GM19328 (cell line): Measurements from ENCODE around the gene DPP8.
"Not testable (repeated sequence)": the region's sequence is repeated elsewhere in the genome, so short reads cannot be mapped to it uniquely, and the experiment has no call there.

Source experiments
- ATAC-seq: cut with Tn5 transposase; IDR thresholded peaks from one replicate; pipeline ENCODE4 v1.9.1; 2021; ENCODE audit warnings: mild to moderate bottlenecking, moderate library complexity; ENCODE audit not compliant: unreplicated experiment

DPP8 gene

DNA sequence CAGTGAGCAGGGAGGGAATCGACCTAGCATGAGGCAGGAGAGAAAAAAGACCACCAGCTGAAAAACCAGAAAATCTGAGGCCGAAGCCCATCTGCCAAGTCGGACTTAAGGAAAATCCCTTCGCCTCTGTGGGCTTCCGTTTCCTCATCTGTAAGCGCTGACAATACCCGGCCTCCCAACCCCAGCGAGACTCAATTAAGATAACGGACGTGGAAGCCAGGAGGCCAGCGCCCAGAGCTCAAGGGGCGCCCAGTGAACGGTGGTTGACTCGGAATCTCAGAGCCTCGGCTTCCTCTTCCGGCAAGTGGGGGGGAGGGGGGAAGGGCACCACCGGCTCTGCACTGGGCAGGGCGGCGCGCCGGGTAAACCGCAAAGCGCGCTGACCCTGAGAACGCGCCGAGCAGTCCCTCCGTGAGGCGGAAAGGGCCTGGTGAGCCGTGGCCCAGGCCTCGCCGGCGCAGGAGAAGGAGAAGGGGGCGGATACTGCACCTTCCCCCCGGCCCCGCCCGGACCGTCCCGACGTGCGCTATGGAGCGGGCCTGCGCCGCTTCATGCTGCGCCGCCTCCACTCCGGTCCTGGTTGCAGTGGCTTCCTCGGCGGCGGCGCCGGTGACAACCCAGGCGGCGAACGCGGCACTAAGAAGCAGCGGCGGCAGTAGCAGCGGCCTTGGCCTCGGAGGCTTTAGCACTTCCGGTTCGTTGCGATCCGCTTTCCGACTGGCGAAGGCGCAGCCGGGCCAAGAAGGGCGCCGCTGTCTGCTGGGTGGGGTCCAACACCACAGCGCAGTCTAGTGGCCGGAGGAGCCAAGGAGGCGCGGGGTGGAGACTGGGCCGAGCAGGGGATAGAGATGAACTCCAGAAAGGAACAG, at the start of gene DPP8:
Gene DPP8 (minus strand): TSS at position 693 of the 869 bp plus-strand sequence. CDS start 5,136 bp downstream, outside the sequence.
- ATAC-seq: peak; percentile 89

DNA sequence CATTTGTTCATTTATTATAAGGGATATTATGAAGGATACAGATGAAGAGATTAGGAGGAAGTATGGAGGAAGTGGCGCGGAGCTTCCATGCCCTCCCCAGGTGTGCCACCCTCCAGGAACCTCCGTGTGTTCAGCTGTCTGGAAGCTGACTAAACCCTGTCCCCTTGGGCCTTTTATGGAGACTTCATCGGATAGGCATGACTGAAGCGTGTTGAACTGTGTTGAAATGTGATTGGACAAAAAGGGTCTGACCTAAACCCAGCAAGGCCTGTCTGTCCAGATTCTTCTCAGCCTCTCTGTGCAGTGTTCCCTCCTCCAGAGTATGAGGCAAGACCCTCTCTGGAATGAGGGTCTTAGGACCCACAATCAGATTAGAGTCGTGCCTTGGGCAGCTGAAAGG, 44.4 kb upstream of the DPP8 start:
- ATAC-seq: no peak

DNA sequence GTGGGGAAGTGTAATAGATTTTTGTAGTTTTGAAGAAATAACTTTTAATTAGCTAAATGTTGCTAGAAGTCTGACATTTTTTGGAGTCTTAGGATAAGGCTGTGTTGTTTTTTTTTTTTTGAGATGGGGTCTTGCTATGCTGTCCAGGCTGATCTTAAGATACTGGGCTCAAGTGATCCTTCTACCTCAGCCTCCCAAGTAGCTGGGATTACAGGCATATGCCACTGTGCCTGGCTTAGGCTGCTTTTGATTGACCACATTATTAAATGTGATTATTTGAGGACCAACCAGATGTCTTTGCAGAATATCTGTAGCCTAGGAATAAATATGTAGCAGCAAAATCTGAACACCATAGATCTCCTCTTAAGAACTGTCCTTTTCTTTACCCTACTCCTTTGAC, 42.5 kb upstream of the DPP8 start:
- ATAC-seq: no peak

DNA sequence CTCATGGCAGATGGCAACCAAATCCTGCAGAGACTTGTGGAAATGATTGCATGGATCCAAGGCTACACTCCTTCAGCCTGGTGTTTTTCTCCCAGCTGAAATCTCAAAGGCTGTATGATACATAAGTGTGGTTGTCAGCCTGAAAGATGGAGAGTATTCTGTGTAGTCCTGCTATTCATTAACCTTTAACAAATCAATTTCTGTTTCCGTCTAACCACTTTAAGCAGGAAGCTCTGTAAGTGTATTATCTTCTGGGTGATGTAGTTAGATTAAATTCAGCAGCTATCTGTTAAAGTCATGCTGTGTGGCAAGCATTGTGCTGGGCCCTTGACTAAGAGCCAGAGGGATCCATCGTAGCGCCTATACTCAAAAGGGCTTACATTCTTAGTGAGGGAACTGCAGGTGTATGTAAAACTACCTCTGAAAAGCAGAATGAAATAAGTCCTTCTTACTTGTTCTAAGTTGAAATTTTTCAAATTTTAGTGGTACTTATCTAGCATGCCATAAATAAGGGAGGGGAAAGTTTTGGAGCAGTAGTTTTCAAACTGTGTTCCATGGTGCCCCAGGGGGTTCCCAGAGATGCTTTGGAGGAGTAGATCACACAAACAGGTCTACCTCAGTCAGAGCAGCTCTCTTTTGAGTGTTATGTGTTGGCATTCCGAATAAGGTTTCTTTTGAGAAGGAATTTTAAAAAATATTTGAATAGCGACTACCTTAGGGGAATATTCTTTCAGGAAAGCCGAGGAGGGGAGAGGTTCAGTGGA, 41.7 kb upstream of the DPP8 start:
- no peak for ATAC-seq

DNA sequence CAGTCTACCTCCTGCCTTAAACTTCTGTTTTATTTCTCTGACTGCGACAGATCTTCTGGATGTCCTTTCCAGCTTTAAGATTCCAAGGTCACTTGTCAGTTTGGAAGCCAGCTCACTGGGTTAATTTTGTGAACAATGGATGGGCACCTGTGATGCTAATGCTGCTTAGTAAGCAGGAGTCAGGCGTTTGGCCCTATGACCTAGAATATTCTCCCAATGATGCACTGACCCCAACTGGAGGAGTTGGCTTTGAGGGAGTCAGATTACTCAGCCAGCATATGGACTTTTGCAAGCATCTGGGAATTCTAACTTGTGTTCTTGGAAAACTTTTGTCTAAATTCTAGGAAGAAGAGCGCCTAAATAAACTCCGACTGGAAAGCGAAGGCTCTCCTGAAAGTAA, 40.8 kb upstream of the DPP8 start:
- no peak for ATAC-seq

DNA sequence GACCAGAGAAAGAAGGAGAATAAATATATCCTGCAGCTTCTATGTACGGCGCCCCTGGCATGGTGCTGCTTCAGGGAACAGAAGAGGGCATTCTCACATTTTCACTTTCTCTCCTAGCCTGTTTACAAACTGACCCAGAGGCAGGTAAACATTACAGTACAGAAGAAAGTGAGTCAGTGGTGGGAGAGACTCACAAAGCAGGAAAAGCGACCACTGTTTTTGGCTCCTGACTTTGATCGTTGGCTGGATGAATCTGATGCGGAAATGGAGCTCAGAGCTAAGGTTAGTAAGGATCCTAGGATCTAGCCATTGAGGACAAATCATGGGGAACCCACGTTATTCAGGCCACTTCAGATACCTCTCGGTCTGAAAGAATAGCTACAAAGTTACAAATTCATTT, 39.1 kb upstream of the DPP8 start:
- ATAC-seq: no peak

DNA sequence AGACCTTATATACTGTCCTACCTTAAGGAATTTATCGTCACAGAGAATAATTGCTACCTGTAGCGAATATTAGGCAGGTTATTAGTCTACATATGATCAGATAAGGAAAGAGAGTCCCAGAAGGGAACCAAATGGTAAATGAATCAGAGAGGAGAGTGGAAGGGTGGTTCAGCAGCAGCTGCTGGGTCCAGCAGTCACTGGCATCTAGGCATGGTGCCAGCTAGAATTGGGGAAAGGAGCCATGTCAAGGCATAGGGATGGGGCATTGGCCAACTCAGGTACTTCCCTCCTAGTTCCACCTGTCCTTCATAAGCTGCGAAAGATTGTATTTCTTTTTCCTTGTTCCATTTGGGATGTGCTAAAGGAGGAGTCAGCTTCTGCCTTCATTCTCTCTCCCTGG, 36.2 kb upstream of the DPP8 start:
- no peak for ATAC-seq

DNA sequence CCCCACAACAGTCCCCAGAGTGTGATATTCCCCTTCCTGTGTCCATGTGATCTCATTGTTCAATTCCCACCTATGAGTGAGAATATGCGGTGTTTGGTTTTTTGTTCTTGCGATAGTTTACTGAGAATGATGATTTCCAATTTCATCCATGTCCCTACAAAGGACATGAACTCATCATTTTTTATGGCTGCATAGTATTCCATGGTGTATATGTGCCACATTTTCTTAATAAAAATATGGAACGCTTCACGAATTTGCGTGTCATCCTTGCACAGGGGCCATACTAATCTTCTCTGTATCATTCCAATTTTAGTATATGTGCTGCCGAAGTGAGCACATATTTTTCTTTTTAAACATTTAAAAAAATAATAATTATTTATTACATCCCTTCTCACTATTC, 35.4 kb upstream of the DPP8 start:
- not testable (repeated sequence) for ATAC-seq

DNA sequence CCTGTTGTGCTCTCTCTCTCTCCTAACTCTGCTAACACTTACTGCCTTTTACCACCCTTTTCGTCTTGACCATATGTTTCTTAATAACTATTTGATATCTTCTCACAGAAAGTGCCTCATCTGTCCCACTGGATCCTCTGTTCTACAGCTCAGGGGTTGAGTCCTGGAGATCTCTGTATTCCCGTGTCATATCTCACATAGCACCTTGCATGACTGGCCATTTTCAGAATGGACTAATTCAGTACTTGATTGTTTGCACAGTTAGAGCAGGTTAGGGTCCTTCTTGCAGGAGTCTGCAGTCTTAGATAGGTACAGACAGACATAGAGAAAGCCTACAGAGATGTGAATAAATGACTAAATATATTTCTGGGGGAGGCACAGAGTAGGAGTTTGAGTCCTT, 33.7 kb upstream of the DPP8 start:
- ATAC-seq: no peak

DNA sequence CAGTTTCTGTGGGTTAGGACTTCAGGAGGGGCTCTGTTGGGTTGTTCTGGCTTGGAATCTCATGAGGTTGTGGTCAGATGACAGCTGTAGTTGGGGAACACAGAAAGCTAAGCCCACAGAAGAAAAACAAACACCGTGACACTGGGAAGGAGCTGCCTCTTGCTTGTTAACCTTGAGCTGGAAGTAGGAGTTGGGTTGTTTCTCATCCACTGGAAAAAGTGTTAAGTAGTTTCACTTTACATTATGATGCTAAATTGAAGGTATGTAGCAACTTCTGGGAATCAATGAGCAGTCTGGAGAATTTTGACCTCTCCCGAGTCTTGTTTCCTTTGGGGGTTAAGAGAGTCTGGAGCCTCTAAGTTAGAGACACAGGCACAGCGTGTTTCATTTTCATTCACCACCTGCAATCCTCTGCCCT, 33.2 kb upstream of the DPP8 start:
- no peak for ATAC-seq

DNA sequence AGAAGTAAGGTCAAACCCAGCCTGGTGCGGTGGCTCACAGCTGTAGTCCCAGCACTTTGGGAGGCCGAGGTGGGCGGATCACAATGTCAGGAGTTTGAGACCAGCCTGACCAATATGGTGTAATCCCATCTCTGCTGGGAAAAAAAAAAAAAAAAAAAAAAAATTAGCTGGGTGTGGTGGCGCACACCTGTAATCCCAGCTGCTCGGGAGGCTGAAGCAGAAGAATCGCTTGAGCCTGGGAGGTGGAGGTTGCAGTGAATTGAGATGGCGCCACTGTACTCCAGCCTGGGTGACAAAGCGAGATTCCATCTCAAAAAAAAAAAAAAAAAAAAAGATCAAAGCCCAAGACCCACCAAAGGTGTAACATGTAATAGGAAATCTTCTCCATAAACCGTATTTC, 31.8 kb upstream of the DPP8 start:
- not testable (repeated sequence) for ATAC-seq

DNA sequence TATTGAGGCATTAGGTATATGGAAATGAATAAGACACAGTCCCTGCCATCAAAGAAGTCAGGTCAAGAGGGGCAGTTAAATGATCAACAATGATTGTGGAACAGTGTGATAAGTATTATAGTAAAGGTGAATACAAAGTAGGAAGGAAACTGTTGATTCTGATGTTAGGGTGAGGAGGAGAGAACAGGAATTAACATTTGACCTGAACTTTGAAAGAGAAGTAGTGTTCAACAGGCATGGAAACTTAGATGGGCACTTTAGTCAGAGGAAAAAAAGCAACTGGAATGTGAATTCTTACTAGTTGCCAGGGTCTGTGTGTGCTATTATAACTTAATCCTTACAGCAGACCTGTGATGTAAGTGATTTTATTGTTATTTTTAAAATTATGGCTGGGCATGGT, 30.4 kb upstream of the DPP8 start:
- ATAC-seq: no peak

DNA sequence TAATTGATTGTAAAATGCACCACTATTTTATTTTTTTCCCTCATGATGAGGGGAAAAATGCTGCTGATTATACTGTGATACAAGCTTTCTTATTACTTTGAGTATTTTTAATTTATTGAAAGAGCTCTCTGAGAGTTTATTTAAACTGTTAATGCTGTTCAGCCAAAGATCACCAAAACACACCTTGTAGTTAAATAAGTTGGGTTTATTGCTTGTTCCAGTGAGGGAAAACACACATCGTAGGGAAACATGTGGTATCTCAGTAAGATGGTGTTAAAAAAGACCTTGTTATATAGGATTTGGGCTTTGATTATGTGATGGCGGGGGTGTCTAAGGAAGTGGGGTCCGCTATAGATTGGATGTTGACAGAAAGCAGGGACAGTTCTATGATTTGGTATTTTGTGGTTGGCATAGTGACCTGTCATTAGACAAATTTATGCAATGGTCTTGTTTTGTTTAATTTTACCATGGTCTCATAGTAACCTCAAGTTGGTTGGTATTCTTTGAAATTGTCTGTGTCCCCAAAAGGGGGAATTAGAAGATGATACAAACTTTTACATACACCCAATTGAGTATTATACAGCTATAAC, 23.8 kb upstream of the DPP8 start:
- no peak for ATAC-seq

DNA sequence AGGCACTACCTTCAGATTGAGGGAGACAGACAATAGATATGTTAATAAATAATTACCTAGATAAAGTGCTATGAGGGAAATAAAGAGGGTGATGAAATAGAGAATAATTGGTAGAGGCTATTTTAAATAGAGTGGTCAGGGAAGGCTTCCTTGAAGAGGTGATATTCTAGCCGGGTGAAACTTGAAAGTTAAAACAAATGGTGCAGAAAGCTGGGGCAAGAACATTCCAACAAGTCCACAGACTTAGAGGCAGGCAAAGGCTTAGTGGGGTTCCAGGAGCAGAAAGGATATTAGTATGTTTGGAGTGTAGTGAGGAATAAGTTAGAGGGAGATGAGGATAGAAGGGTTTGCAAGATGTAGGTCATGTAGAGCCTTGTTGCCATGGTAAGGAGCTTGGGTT, 22.8 kb upstream of the DPP8 start:
- ATAC-seq: no peak

DNA sequence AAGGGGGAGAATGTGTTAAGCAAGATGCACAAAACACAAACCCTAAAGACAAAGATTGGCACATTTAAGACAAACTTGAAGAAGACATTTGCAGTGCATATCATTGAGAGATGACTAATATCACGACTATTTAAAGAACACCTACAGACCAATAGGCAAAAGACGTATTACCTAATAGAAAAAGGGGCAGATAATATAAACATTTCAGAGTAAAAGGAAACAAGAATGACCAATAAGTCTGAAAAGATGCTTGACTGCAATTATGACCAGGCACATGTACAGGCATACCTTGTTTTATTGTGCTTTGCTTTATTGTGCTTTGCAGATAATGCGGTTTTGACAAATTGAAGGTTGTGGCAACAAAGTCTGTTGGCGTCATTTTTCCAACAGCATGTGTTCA, 17.7 kb upstream of the DPP8 start:
- no peak for ATAC-seq

DNA sequence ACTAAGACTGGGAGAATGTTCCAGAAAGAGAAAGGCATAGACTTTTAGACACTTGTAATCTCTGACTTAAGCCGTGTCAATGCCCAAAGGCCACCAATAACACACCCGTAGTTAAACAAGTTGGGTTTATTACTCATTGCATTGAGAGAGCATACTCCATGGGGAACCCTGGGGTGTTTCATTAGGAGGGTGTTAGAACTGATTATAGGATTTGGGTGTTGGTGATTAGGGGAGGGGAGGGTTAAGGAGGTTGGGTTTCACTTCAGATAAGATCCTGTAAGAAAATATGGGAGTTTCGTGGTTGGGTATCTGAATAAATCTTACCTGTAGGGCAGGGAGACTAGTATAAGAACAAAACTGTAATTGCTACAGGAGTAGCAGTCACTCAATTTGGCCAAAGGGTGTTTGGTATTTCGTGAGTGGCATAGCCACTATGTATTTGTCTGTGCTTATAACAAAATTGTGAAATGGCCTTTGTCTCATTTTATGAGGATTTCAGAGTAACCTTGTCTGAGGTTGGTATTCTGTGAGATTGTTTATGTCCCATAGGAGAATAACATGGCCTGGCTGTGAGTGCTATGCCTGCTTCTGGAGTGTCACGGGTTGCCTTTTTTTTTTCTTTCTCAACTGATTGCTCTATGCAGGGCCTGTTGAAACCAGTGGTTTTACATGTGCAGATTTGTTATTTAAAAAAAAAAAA, 15.7 kb upstream of the DPP8 start:
- ATAC-seq: no peak

DNA sequence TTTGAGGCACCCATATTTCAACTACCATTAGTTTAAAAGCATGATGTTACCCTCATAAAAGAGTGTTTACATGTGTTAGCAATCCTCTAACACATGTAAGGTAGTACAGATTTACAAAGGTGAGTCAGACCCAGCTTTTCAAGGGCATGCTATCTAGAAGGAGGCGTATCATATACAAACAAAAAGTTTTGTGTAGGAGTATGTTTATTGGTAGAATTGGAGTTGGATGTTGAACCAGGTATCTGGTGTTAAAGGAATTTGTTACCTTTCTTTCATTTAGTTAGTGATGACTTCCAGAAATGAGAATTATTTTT, 15.2 kb upstream of the DPP8 start:
- no peak for ATAC-seq

DNA sequence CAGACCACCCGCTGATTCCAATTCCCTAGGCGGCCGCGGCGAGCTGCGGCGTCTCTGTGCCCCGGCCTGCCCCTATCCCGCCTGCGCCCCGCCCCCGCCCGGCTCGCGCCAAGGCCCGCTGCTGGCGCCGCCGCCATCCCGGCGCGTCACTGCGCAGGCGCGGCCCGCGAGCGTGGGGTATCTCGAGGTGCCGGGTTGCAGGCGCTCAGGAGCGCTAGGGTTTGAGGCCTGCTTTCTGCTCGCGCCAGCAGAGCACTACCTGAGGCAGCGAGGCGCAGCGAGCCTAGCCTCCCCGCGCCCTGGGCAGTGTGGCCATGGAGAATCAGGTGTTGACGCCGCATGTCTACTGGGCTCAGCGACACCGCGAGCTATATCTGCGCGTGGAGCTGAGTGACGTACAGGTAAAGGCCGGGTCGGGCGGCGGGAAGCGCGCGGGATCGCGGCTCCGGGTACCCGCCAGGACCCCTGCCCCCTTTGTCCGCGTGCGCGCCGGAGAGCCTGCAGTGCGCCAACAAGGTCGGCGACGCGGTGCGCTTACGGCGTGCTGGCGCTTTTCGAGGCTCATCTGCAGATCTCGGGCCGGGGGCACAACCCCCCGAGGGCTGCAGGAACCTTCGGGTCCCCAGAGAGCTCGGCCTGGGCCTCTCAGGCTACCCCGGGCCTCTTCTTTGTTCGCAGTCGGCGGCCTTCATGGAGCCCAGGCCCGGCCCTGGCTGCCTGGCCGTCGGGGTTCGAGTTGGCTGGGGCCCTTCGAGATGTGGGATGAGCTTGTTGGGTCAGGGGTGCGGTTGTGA, 13.0 kb upstream of the DPP8 start, which contains the start of gene HACD3:
Gene HACD3 (plus strand): TSS at position 146 of the 794 bp plus-strand sequence. CDS start 169 bp downstream, at position 315.
- ATAC-seq: peak; percentile 64

DNA sequence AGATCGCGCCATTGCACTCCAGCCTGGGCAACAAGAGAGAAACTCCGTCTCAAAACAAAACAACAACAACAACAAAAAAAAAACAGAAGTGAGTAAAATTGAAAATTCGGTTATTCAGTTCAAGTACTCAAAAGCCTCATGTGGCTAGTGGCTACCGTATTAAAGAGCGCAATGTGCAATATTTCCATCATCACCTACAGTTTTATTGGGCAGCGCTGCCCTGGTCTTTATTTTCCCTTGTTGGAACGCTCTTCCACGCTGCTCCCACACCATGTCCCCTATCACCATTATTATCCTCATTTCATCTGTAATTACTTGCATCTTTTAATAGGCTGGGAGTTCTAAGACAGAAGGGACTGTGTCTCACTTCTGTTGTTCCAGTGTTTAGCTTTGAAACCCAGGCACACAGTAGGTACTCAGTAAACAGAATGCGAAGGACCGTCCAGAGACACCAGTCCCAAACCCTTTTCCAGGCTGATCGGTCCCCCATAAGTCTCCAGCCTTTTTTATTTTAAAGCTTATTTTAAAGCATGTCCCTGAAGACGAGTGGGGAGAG, 12.4 kb upstream of the DPP8 start:
- no peak for ATAC-seq

DNA sequence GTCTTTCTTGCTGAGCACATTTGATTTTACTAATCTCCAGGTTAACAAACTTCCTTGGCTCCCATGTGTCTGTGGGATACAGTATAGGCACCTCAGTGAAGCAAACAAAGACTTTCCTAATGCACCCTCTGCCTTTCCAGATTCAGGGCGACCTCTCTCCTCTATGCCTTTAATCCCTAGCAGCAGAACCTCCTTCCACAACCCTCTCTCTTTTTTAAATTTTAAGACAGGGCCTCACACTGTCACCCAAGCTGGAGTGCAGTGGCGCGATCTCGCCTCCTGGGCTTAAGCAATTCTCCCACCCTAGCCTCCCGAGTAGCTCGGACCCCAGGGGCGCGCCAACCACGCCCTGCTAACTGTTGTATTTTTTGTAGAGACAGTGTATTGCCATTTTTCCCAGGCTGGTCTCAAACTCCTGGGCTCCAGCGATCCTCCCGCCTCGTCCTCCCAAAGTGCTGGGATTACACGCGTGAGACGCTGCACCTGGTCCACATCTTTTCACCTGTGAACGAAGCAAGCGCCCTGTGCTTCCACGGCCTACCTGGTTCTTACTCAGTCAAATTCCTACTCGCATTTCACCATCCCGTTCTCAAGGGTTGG, 11.1 kb upstream of the DPP8 start:
- no peak for ATAC-seq
